Astrocyte (in vitro differentiated cells and primary cell): ENCODE data around the gene CHD5. TPM values are rescaled to one million over a fixed set of nuclear protein-coding genes. Genes with fewer than 3 reads are reported as not detected.

ENCODE experiments used
- DNase-seq: peaks from one replicate; pipeline ENCODE4 v3.0.0-alpha.2; 2010; ENCODE audit warnings: low read depth
- FAIRE-seq: peaks from 2 replicates; lab custom pipeline; 2011; peaks lifted over from hg19 to GRCh38; lab: Jason Lieb, UNC
- H2AFZ ChIP-seq: 2 replicates; pipeline ENCODE4 v1.6.0; 2012; ENCODE audit warnings: low read depth, low read length, inconsistent platforms
- H3K27ac ChIP-seq: 2 replicates; pipeline ENCODE4 v1.5.1; 2011; ENCODE audit warnings: low read depth, low read length, inconsistent platforms
- H3K27me3 ChIP-seq: 2 replicates; pipeline ENCODE4 v1.6.0; 2011; ENCODE audit warnings: low read length, inconsistent platforms; ENCODE audit not compliant: insufficient read depth
- H3K36me3 ChIP-seq: 2 replicates; pipeline ENCODE4 v1.5.1; 2011; ENCODE audit warnings: low read length, inconsistent platforms; ENCODE audit not compliant: insufficient read depth
- H3K4me1 ChIP-seq: 2 replicates; pipeline ENCODE4 v1.5.1; 2011; ENCODE audit warnings: low read length, inconsistent platforms; ENCODE audit not compliant: insufficient read depth
- H3K4me2 ChIP-seq: 2 replicates; pipeline ENCODE4 v1.6.0; 2012; ENCODE audit warnings: low read length, inconsistent platforms
- H3K4me3 ChIP-seq: 2 replicates; pipeline ENCODE4 v1.5.1; 2011; ENCODE audit warnings: low read depth, mild to moderate bottlenecking, low read length, inconsistent platforms; ENCODE audit not compliant: insufficient read depth
- H3K79me2 ChIP-seq: 2 replicates; pipeline ENCODE4 v1.6.0; 2012; ENCODE audit warnings: mild to moderate bottlenecking, low read length, inconsistent platforms; ENCODE audit not compliant: insufficient read depth
- H3K9ac ChIP-seq: 2 replicates; pipeline ENCODE4 v1.6.0; 2012; ENCODE audit warnings: mild to moderate bottlenecking, low read length, inconsistent platforms
- H3K9me3 ChIP-seq: 2 replicates; pipeline ENCODE4 v1.5.1; 2012; ENCODE audit warnings: low read depth, mild to moderate bottlenecking, low read length, inconsistent platforms; ENCODE audit not compliant: insufficient read depth
- H4K20me1 ChIP-seq: 2 replicates; pipeline ENCODE4 v1.6.0; 2012; ENCODE audit warnings: low read length, inconsistent platforms; ENCODE audit not compliant: insufficient read depth
- H3K27ac Mint-ChIP-seq: one replicate; pipeline ENCODE4 v1.8.0; 2021; ENCODE audit warnings: mild to moderate bottlenecking, mixed read lengths; ENCODE audit not compliant: unreplicated experiment
- H3K27me3 Mint-ChIP-seq: one replicate; pipeline ENCODE4 v1.8.0; 2021; ENCODE audit warnings: low read depth, mixed read lengths; ENCODE audit not compliant: unreplicated experiment
- H3K36me3 Mint-ChIP-seq: one replicate; pipeline ENCODE4 v1.8.0; 2021; ENCODE audit warnings: low read depth, mixed read lengths; ENCODE audit not compliant: unreplicated experiment
- H3K4me1 Mint-ChIP-seq: one replicate; pipeline ENCODE4 v1.8.0; 2021; ENCODE audit warnings: low read depth, mixed read lengths; ENCODE audit not compliant: unreplicated experiment
- H3K4me3 Mint-ChIP-seq: one replicate; pipeline ENCODE4 v1.8.0; 2021; ENCODE audit warnings: mild to moderate bottlenecking, moderate library complexity, mixed read lengths; ENCODE audit not compliant: unreplicated experiment
- H3K9me3 Mint-ChIP-seq: one replicate; pipeline ENCODE4 v1.8.0; 2021; ENCODE audit warnings: mild to moderate bottlenecking, mixed read lengths; ENCODE audit not compliant: unreplicated experiment
- EZH2 ChIP-seq: IDR thresholded peaks from 2 replicates; pipeline ENCODE4 v1.6.1; 2012; ENCODE audit warnings: mild to moderate bottlenecking, low read length, inconsistent platforms; ENCODE audit not compliant: insufficient read depth
- total RNA-seq: library from RNA; stranded (reverse); gene quantifications from 2 replicates; pipeline ENCODE4 v1.2.1, GENCODE V29; 2021
- TF ChIP-seq, protein P1 (sequence below): IDR thresholded peaks from 2 replicates; pipeline ENCODE4 v1.5.1; 2011; ENCODE audit warnings: low read depth, mild to moderate bottlenecking, inconsistent platforms, low read length, moderate library complexity; ENCODE audit not compliant: insufficient read depth

Gene CHD5
- total RNA-seq, 1 donor from 2014 or later = 0.18 TPM

DNA sequence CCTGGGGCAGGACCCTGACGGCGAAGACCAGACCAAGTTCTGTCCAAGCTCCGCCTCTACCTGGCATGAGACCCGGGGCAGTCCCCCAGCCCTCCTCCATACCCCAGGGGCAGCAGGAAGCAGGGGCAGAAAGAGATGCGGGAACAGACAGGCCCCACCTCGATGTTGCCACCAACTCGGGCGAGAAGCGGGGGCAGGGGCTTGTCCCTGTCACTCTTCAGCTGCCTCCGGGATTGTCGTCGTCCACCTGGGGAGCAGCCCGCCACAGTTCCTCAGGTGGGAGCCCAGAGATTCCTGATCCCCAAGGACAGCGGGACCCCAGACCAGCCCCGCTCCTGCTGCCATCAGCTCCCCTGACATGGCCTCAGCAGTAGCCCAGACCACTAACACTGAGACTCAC, 54.8 kb downstream of the CHD5 start:
- no peak overlapping the region for H3K4me3 ChIP-seq
- no peak overlapping the region for H3K27ac Mint-ChIP-seq
- H3K9me3 Mint-ChIP-seq = peaks cover 6% of the 10 kb centered on the region
- H3K36me3 Mint-ChIP-seq = no peaks in the 10 kb centered on the region
- no peak overlapping the region for H3K4me3 Mint-ChIP-seq
- H3K79me2 ChIP-seq = no peaks in the 10 kb centered on the region
- H3K4me1 ChIP-seq = no peaks in the 10 kb centered on the region
- TF ChIP-seq, protein P1, sequence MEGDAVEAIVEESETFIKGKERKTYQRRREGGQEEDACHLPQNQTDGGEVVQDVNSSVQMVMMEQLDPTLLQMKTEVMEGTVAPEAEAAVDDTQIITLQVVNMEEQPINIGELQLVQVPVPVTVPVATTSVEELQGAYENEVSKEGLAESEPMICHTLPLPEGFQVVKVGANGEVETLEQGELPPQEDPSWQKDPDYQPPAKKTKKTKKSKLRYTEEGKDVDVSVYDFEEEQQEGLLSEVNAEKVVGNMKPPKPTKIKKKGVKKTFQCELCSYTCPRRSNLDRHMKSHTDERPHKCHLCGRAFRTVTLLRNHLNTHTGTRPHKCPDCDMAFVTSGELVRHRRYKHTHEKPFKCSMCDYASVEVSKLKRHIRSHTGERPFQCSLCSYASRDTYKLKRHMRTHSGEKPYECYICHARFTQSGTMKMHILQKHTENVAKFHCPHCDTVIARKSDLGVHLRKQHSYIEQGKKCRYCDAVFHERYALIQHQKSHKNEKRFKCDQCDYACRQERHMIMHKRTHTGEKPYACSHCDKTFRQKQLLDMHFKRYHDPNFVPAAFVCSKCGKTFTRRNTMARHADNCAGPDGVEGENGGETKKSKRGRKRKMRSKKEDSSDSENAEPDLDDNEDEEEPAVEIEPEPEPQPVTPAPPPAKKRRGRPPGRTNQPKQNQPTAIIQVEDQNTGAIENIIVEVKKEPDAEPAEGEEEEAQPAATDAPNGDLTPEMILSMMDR = no peak
- TF ChIP-seq EZH2 = no peak
- no peaks in the 10 kb centered on the region for H3K27me3 ChIP-seq
- no peaks in the 10 kb centered on the region for H3K9me3 ChIP-seq
- no peak overlapping the region for H2AFZ ChIP-seq
- FAIRE-seq (no peak), DNase-seq (no peak)
- no peak overlapping the region for H3K4me2 ChIP-seq
- H3K9ac ChIP-seq = no peak overlapping the region
- no peaks in the 10 kb centered on the region for H3K36me3 ChIP-seq
- no peaks in the 10 kb centered on the region for H4K20me1 ChIP-seq
- no peaks in the 10 kb centered on the region for H3K4me1 Mint-ChIP-seq
- peaks cover 27% of the 10 kb centered on the region for H3K27me3 Mint-ChIP-seq
- H3K27ac ChIP-seq = no peak overlapping the region

DNA sequence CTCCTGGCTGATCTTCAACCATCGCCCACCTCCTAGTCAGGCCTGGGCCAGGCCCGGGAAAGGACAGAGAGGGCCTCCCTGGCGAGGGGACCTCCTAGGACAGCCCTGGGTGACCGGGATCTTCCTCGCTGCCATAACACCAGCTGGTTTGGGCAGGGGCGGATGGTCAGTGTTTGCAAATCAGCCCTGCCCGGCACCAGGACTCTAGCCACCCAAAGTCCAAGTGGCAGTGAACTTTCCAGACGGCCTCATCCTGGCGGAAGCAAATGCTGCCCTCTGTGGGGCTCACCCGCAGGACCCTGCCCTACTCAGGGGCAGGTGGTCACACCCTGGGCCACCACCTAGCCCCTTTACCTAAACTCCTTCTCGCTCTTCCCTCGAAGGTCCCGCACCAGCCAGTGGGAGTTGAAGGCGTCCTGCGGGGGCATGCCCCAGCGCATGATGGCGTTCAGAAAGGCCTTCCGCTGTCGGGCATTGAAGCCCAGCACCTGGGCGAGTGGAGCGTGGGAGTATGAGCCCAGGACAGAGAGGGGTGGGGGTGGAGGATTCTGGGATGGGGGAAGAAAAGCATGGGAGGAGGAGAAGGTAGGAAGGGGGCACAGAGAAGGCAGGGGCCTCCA, 55.3 kb downstream of the CHD5 start:
- Mint-ChIP-seq H3K27me3 (peaks cover 27% of the 10 kb centered on the region), H3K27ac (no peak overlapping the region), H3K4me1 (no peaks in the 10 kb centered on the region), H3K4me3 (no peak overlapping the region), H3K9me3 (peaks cover 6% of the 10 kb centered on the region), H3K36me3 (no peaks in the 10 kb centered on the region)
- Histone ChIP-seq H2AFZ (no peak overlapping the region), H3K4me1 (no peaks in the 10 kb centered on the region), H3K9me3 (no peaks in the 10 kb centered on the region), H3K79me2 (no peaks in the 10 kb centered on the region), H4K20me1 (no peaks in the 10 kb centered on the region), H3K4me2 (no peak overlapping the region), H3K27ac (no peak overlapping the region), H3K4me3 (no peak overlapping the region), H3K9ac (no peak overlapping the region), H3K27me3 (no peaks in the 10 kb centered on the region), H3K36me3 (no peaks in the 10 kb centered on the region)
- FAIRE-seq (no peak), DNase-seq (no peak)
- TF ChIP-seq, protein P1 = no peak

DNA sequence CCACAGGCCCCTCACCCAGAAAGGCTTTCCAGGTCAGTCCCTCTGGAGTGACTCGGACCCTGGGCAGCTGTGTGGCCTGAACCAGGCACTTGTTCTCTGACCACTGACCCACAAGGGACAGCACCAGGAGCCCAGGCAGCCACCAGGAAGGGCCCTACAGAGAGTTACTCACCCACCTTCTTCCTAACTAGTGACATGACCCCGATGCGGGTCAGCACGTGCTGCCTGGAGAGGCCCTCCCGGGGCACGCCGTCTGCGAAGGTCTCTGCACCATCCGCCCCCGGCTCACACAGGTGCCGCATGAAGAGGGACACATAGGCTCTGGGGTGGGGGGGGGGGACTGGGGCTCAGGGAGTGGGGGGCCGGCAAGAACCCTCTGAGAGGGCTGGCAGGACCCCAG, 55.8 kb downstream of the CHD5 start:
- no peak overlapping the region for H3K27ac Mint-ChIP-seq
- peaks cover 22% of the 10 kb centered on the region for H3K27me3 Mint-ChIP-seq
- no peak overlapping the region for H3K4me3 ChIP-seq
- no peaks in the 10 kb centered on the region for H3K27me3 ChIP-seq
- H3K4me1 Mint-ChIP-seq = no peaks in the 10 kb centered on the region
- DNase-seq (no peak), FAIRE-seq (no peak)
- H3K79me2 ChIP-seq = no peaks in the 10 kb centered on the region
- no peak overlapping the region for H3K9ac ChIP-seq
- no peaks in the 10 kb centered on the region for H3K36me3 ChIP-seq
- H3K27ac ChIP-seq = no peak overlapping the region
- no peak overlapping the region for H3K4me2 ChIP-seq
- peaks cover 6% of the 10 kb centered on the region for H3K9me3 Mint-ChIP-seq
- no peaks in the 10 kb centered on the region for H4K20me1 ChIP-seq
- no peaks in the 10 kb centered on the region for H3K9me3 ChIP-seq
- no peak overlapping the region for H3K4me3 Mint-ChIP-seq
- H3K4me1 ChIP-seq = no peaks in the 10 kb centered on the region
- no peaks in the 10 kb centered on the region for H3K36me3 Mint-ChIP-seq
- TF ChIP-seq EZH2 = no peak
- TF ChIP-seq, protein P1 = no peak
- H2AFZ ChIP-seq = no peak overlapping the region
